H1 (cell line): ENCODE results near the gene GSTO1. TPM values are rescaled to one million over a fixed set of nuclear protein-coding genes. Genes with fewer than 3 reads are reported as not detected.

Source experiments
- ATF3 ChIP-seq: IDR thresholded peaks from 2 replicates; pipeline ENCODE4 v1.6.1; 2011; ENCODE audit warnings: low read depth, mild to moderate bottlenecking, low read length; ENCODE audit not compliant: insufficient read depth
- KDM1A ChIP-seq: fragments of 200-600, 300-600 bp; sonication (generic); IDR thresholded peaks from 2 replicates; pipeline ENCODE4 v1.7.1; 2016; ENCODE audit warnings: mild to moderate bottlenecking, low read length, borderline replicate concordance
- KDM5A ChIP-seq: fragments of 200-600 bp; IDR thresholded peaks from 2 replicates; pipeline ENCODE4 v1.7.1; 2012; ENCODE audit warnings: mild to moderate bottlenecking, low read length, inconsistent platforms, mixed read lengths
- TCF12 ChIP-seq: IDR thresholded peaks from 2 replicates; pipeline ENCODE4 v1.6.1; 2011; ENCODE audit warnings: low read depth, mild to moderate bottlenecking, low read length
- polyA plus RNA-seq, 7 experiments: library from polyadenylated mRNA; depleted of rRNA in 3 of 7; stranded (reverse) in 5 of 7; unstranded in 2 of 7; fragments of >200 nt in 5 of 7; fragments of 200-250 nt in 2 of 7; gene quantifications; 1 replicate in 5 of 7; 2 replicates in 1 of 7; 4 replicates in 1 of 7; pipeline versions ENCODE4 v1.2.1 to v1.2.3, GENCODE V29; 2011 to 2013; ENCODE audit warnings: missing spikeins in 2 of 7, mixed read lengths in 2 of 7
- total RNA-seq: library from RNA; stranded (reverse); fragmentation: NEBNext Ultra II Directional; extraction: Animal tissue kit (Norgen Biotek cat#: 25700); gene quantifications from 2 replicates; pipeline ENCODE4 v1.2.1, GENCODE V29; 2021

Gene GSTO1
- total and polyA plus RNA-seq, 2 of the 8 experiments (the other 6 are each of a cell fraction or from before 2014, with no cell fraction given) = 22.4 to 32.5 TPM

- TF ChIP-seq KDM1A = no peak
- TF ChIP-seq KDM5A = no peak
- no peak for TF ChIP-seq TCF12
- TF ChIP-seq ATF3 = no peak
Measured at GRCh38 chr10:104279550-104280259, 25.0 kb downstream of the GSTO1 start (continued).
